Vagina (tissue), 2 donors: ENCODE results near the gene PRXL2B.

Source experiments
- CTCF ChIP-seq, 3 experiments: fragments of 450-650 bp in 2 of 3; fragments of 200-600 bp in 1 of 3; sonication (generic) in 1 of 3; IDR thresholded peaks; one replicate each; pipeline ENCODE4 v1.5.1; 2017 to 2019; ENCODE audit warnings: antibody characterized with exemption in 3 of 3, mild to moderate bottlenecking in 2 of 3, moderate library complexity in 2 of 3
- POLR2AphosphoS5 ChIP-seq, 2 donors: sonication (generic); formaldehyde crosslinking; IDR thresholded peaks; one replicate each; pipeline ENCODE4 v1.9.0; 2017; ENCODE audit warnings: antibody characterized with exemption in 2 of 2, mild to moderate bottlenecking in 2 of 2, low read depth in 1 of 2; ENCODE audit not compliant: insufficient read depth in 1 of 2

GRCh38 chr1:2587860-2588571, 1.4 kb downstream of the PRXL2B start:
- TF ChIP-seq CTCF (IDR thresholded peaks at IDR 0.05) (no peak), POLR2AphosphoS5 (IDR thresholded peaks at IDR 0.05; ENCODE audit: insufficient read depth in 1 of 2, low read depth in 1 of 2) (no peak)
